ENCODE data around the gene SLC52A3.
"Not testable (repeated sequence)": the region's sequence is repeated elsewhere in the genome, so short reads cannot be mapped to it uniquely, and the experiment has no call there.

SLC52A3 gene

DNA sequence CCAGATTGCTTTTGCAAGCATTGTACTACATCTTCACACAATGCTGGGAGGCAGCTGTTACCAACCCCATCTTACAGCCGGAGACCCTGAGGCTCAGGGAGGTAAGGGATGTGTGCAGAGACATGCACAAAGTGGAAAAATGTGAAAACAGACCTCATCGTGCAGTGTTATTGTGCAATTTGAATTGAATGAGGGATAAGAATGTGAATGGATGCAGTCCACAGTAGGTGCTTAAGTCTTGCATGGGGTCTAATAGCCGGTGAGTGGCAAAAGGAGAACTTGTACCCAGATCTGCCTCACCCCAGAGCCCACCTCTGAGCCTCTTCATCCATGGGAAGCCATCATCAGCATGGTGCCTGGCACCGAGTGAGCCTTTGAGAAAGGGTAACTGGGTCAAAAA, 42.1 kb downstream of the SLC52A3 start:
- H3K27me3 ChIP-seq (replicated peaks; ENCODE audit: control insufficient read depth, insufficient read depth, low read length): peaks cover 62% of the 10 kb centered on the region
- no peak for DNase-seq (ENCODE audit: low read depth)
- H3K4me1 ChIP-seq (ENCODE audit: control insufficient read depth, insufficient read depth, low read length): peaks cover 3% of the 10 kb centered on the region
- H3K4me3 ChIP-seq (ENCODE audit: low read length): no peak overlapping the region
- H3K9me3 ChIP-seq (ENCODE audit: control insufficient read depth, low read length): peaks cover 9% of the 10 kb centered on the region
- H3K9ac ChIP-seq (ENCODE audit: low read length): no peak overlapping the region
- no peaks in the 10 kb centered on the region for H3K36me3 ChIP-seq (ENCODE audit: control insufficient read depth, insufficient read depth, low read length, severe bottlenecking)

DNA sequence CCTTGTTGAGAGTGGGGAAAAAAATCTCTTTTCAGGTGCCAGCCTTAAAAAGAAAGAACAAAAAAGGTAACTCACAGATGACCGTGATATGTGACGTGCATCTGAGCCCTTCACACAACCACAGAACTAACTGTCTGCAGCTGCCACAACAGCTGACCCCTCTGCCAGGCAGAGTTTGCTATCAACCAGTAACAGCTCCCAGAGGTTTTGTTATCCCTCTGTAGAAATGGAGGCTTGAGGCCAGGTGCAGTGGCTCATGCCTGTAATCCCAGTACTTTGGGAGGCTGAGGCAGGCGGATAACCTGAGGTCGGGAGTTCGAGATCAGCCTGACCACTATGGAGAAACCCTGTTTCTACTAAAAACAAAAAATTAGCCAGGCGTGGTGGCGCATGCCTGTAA, 42.8 kb downstream of the SLC52A3 start:
- no peak overlapping the region for H3K4me3 ChIP-seq (ENCODE audit: low read length)
- peaks cover 68% of the 10 kb centered on the region for H3K27me3 ChIP-seq (replicated peaks; ENCODE audit: control insufficient read depth, insufficient read depth, low read length)
- peaks cover 3% of the 10 kb centered on the region for H3K4me1 ChIP-seq (ENCODE audit: control insufficient read depth, insufficient read depth, low read length)
- peaks cover 9% of the 10 kb centered on the region for H3K9me3 ChIP-seq (ENCODE audit: control insufficient read depth, low read length)
- no peak for DNase-seq (ENCODE audit: low read depth)
- H3K36me3 ChIP-seq (ENCODE audit: control insufficient read depth, insufficient read depth, low read length, severe bottlenecking): no peaks in the 10 kb centered on the region
- no peak overlapping the region for H3K9ac ChIP-seq (ENCODE audit: low read length)

- DNase-seq (ENCODE audit: low read depth); H3K9ac ChIP-seq (ENCODE audit: low read length); H3K36me3 ChIP-seq (ENCODE audit: control insufficient read depth, insufficient read depth, low read length, severe bottlenecking); H3K4me1 ChIP-seq (ENCODE audit: control insufficient read depth, insufficient read depth, low read length); H3K9me3 ChIP-seq (ENCODE audit: control insufficient read depth, low read length); H3K4me3 ChIP-seq (ENCODE audit: low read length): not testable (repeated sequence)
- H3K27me3 ChIP-seq (replicated peaks; ENCODE audit: control insufficient read depth, insufficient read depth, low read length): peaks cover 72% of the 10 kb centered on the region
Measured at GRCh38 chr20:724797-725196, 43.5 kb downstream of the SLC52A3 start.

- Histone ChIP-seq H3K4me1 (ENCODE audit: control insufficient read depth, insufficient read depth, low read length) (peaks cover 3% of the 10 kb centered on the region), H3K4me3 (ENCODE audit: low read length) (no peak overlapping the region), H3K36me3 (ENCODE audit: control insufficient read depth, insufficient read depth, low read length, severe bottlenecking) (no peaks in the 10 kb centered on the region), H3K27me3 (replicated peaks; ENCODE audit: control insufficient read depth, insufficient read depth, low read length) (peaks cover 74% of the 10 kb centered on the region), H3K9me3 (ENCODE audit: control insufficient read depth, low read length) (peaks cover 9% of the 10 kb centered on the region), H3K9ac (ENCODE audit: low read length) (no peak overlapping the region)
- no peak for DNase-seq (ENCODE audit: low read depth)
Measured at GRCh38 chr20:723756-724155, 44.5 kb downstream of the SLC52A3 start.

GRCh38 chr20:722822-723644, 45.3 kb downstream of the SLC52A3 start:
- Histone ChIP-seq H3K4me3 (ENCODE audit: low read length) (no peak overlapping the region), H3K9me3 (ENCODE audit: control insufficient read depth, low read length) (peaks cover 9% of the 10 kb centered on the region), H3K9ac (ENCODE audit: low read length) (no peak overlapping the region), H3K36me3 (ENCODE audit: control insufficient read depth, insufficient read depth, low read length, severe bottlenecking) (no peaks in the 10 kb centered on the region), H3K4me1 (ENCODE audit: control insufficient read depth, insufficient read depth, low read length) (no peaks in the 10 kb centered on the region), H3K27me3 (replicated peaks; ENCODE audit: control insufficient read depth, insufficient read depth, low read length) (peaks cover 75% of the 10 kb centered on the region)
- DNase-seq (ENCODE audit: low read depth): no peak

GRCh38 chr20:721876-722275, 46.4 kb downstream of the SLC52A3 start:
- peaks cover 84% of the 10 kb centered on the region for H3K27me3 ChIP-seq (replicated peaks; ENCODE audit: control insufficient read depth, insufficient read depth, low read length)
- H3K4me1 ChIP-seq (ENCODE audit: control insufficient read depth, insufficient read depth, low read length): no peaks in the 10 kb centered on the region
- H3K4me3 ChIP-seq (ENCODE audit: low read length): no peak overlapping the region
- H3K9me3 ChIP-seq (ENCODE audit: control insufficient read depth, low read length): peaks cover 9% of the 10 kb centered on the region
- H3K36me3 ChIP-seq (ENCODE audit: control insufficient read depth, insufficient read depth, low read length, severe bottlenecking): no peaks in the 10 kb centered on the region
- H3K9ac ChIP-seq (ENCODE audit: low read length): no peak overlapping the region
- no peak for DNase-seq (ENCODE audit: low read depth)

GRCh38 chr20:719816-720215, 48.5 kb downstream of the SLC52A3 start:
- Histone ChIP-seq H3K27me3 (replicated peaks; ENCODE audit: control insufficient read depth, insufficient read depth, low read length) (peaks cover 83% of the 10 kb centered on the region), H3K4me1 (ENCODE audit: control insufficient read depth, insufficient read depth, low read length) (no peaks in the 10 kb centered on the region), H3K4me3 (ENCODE audit: low read length) (no peak overlapping the region), H3K36me3 (ENCODE audit: control insufficient read depth, insufficient read depth, low read length, severe bottlenecking) (no peaks in the 10 kb centered on the region), H3K9me3 (ENCODE audit: control insufficient read depth, low read length) (peaks cover 21% of the 10 kb centered on the region), H3K9ac (ENCODE audit: low read length) (no peak overlapping the region)
- DNase-seq (ENCODE audit: low read depth): no peak

DNA sequence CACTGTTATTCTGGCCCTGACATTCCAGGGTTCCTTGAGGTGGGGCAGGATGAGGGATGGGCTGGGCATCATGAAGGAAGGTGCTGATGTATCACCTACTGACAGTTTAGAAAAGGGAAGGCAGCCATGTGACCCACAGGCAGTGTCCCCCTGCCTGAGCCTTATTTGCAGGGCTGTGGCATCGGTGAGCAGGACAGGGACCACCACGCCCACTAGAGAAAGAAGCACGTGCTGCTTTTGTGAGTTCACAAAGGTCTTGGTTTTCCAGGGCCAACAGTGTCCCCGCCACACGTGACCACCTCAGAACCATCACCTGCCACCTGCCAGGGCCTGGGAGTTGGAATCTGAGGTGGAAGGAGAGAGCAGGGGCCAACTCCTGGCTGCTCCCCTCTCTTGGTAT, 49.2 kb downstream of the SLC52A3 start:
- no peaks in the 10 kb centered on the region for H3K36me3 ChIP-seq (ENCODE audit: control insufficient read depth, insufficient read depth, low read length, severe bottlenecking)
- DNase-seq (ENCODE audit: low read depth): no peak
- H3K9ac ChIP-seq (ENCODE audit: low read length): no peak overlapping the region
- H3K9me3 ChIP-seq (ENCODE audit: control insufficient read depth, low read length): peaks cover 29% of the 10 kb centered on the region
- no peaks in the 10 kb centered on the region for H3K4me1 ChIP-seq (ENCODE audit: control insufficient read depth, insufficient read depth, low read length)
- peaks cover 80% of the 10 kb centered on the region for H3K27me3 ChIP-seq (replicated peaks; ENCODE audit: control insufficient read depth, insufficient read depth, low read length)
- no peak overlapping the region for H3K4me3 ChIP-seq (ENCODE audit: low read length)

DNA sequence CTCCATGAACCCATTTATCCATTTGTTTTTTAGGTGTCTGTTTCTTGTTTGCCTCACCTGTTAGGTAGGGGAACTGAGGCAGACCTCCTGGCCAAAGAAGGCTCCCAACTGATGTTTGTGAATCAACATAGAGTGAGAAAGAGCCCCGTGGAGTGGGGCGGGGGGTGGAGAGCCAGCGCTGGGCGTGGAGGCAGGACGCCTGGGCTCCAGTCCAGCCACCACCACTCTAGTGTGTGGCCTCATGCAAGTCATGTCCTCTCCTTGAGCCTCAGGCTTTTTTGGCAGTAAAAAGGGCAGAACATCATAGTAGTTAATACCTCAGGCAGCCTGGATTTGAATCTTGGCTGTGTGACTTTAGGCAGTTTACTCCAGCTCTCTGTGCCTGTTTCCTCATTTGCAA, 50.5 kb downstream of the SLC52A3 start:
- Histone ChIP-seq H3K9ac (ENCODE audit: low read length) (no peak overlapping the region), H3K9me3 (ENCODE audit: control insufficient read depth, low read length) (peaks cover 41% of the 10 kb centered on the region), H3K4me1 (ENCODE audit: control insufficient read depth, insufficient read depth, low read length) (no peaks in the 10 kb centered on the region), H3K4me3 (ENCODE audit: low read length) (no peak overlapping the region), H3K36me3 (ENCODE audit: control insufficient read depth, insufficient read depth, low read length, severe bottlenecking) (no peaks in the 10 kb centered on the region), H3K27me3 (replicated peaks; ENCODE audit: control insufficient read depth, insufficient read depth, low read length) (peaks cover 68% of the 10 kb centered on the region)
- DNase-seq (ENCODE audit: low read depth): no peak

- DNase-seq (ENCODE audit: low read depth): no peak
- no peaks in the 10 kb centered on the region for H3K4me1 ChIP-seq (ENCODE audit: control insufficient read depth, insufficient read depth, low read length)
- peaks cover 44% of the 10 kb centered on the region for H3K9me3 ChIP-seq (ENCODE audit: control insufficient read depth, low read length)
- no peak overlapping the region for H3K4me3 ChIP-seq (ENCODE audit: low read length)
- H3K9ac ChIP-seq (ENCODE audit: low read length): no peak overlapping the region
- H3K36me3 ChIP-seq (ENCODE audit: control insufficient read depth, insufficient read depth, low read length, severe bottlenecking): no peaks in the 10 kb centered on the region
- peaks cover 62% of the 10 kb centered on the region for H3K27me3 ChIP-seq (replicated peaks; ENCODE audit: control insufficient read depth, insufficient read depth, low read length)
Measured at GRCh38 chr20:717271-717670, 51.0 kb downstream of the SLC52A3 start.

- H3K27me3 ChIP-seq (replicated peaks; ENCODE audit: control insufficient read depth, insufficient read depth, low read length): peaks cover 50% of the 10 kb centered on the region
- DNase-seq (ENCODE audit: low read depth): no peak
- no peak overlapping the region for H3K4me3 ChIP-seq (ENCODE audit: low read length)
- H3K9ac ChIP-seq (ENCODE audit: low read length): no peak overlapping the region
- H3K36me3 ChIP-seq (ENCODE audit: control insufficient read depth, insufficient read depth, low read length, severe bottlenecking): no peaks in the 10 kb centered on the region
- H3K4me1 ChIP-seq (ENCODE audit: control insufficient read depth, insufficient read depth, low read length): no peaks in the 10 kb centered on the region
- H3K9me3 ChIP-seq (ENCODE audit: control insufficient read depth, low read length): peaks cover 48% of the 10 kb centered on the region
Measured at GRCh38 chr20:714453-714852, 53.8 kb downstream of the SLC52A3 start.

- no peak for DNase-seq (ENCODE audit: low read depth)
- H3K4me1 ChIP-seq (ENCODE audit: control insufficient read depth, insufficient read depth, low read length): no peaks in the 10 kb centered on the region
- peaks cover 50% of the 10 kb centered on the region for H3K27me3 ChIP-seq (replicated peaks; ENCODE audit: control insufficient read depth, insufficient read depth, low read length)
- H3K9me3 ChIP-seq (ENCODE audit: control insufficient read depth, low read length): peaks cover 60% of the 10 kb centered on the region
- H3K9ac ChIP-seq (ENCODE audit: low read length): no peak overlapping the region
- no peak overlapping the region for H3K4me3 ChIP-seq (ENCODE audit: low read length)
- no peaks in the 10 kb centered on the region for H3K36me3 ChIP-seq (ENCODE audit: control insufficient read depth, insufficient read depth, low read length, severe bottlenecking)
Measured at GRCh38 chr20:711576-711975, 56.7 kb downstream of the SLC52A3 start.
